Measurements from ENCODE around the gene ETFA. TPM values are rescaled to one million over a fixed set of nuclear protein-coding genes. Genes with fewer than 3 reads are reported as not detected.

ETFA gene
- total and polyA plus RNA-seq, 10 donors, result 49.7 to 98.5 (median 80.5) TPM

DNA sequence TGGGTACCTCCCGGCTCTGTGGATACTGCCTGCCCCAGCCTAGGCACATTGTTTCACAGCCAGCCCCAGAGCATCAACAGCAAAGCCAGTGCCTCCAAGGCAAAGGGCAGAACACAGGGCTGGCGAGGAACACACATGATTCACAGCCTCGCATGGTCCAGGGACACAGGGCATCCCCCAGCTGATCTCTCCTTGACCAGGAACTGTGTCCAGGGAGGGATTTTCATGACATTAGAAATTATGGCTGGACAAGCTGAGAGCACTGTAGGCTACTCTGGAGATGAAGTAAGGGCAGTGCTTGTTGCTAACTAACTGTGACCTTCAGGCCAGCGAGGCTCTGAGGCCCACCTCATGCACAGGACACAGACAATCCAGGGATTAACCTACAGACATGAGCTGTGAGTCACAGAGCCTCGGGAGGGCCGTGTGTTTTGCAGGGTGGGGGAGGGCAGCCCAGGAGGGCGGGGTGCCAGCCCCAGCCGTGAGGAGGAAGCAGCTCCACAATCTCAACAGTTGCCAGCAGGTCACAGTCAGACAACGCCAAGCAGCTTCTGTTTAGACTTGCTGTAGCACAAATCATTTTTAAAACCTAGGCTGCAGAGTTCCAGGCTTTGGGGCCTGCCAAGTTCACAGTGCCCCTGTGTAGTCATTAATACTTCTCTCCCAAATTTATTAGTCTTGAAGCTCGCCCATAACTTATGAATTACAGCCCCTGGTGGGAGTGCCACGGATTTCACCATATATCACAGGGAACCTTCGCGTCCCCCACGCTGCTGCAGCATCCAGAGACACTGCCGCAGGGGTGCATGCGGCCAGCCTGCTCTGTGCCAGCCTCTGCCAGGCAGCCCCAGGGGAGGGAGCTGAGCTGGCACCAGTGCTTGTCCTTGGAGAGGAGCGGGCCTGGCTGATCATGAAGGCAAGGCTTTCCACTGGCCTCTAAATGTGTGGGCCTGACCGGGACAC lies 114.7 kb downstream of the ETFA start:
- peak; percentile 73 for DNase-seq
- Histone ChIP-seq H3K36me3 (no peaks in the 10 kb centered on the region), H3K27me3 (replicated peaks in 1 of 7) (peaks cover 0 to 14% (median under 1%) of the 10 kb centered on the region in 7 donors), H3K9me3 (no peaks in the 10 kb centered on the region), H3K4me3 (no peak overlapping the region), H3K4me1 (peaks cover 4 to 31% (median 15%) of the 10 kb centered on the region in 6 donors), H3K27ac (peak overlapping the region in 3 of 8 donors; percentile 3 to 20 (median 8))
- intact Hi-C loops (cut with DNase I; ENCODE audit: low total_unique reads), result no loop called here
- WGBS, 5 donors, result 53 to 72% (median 59%) methylated on average over 12 to 18 of the region's 18 CpGs
- TF ChIP-seq, protein P1, sequence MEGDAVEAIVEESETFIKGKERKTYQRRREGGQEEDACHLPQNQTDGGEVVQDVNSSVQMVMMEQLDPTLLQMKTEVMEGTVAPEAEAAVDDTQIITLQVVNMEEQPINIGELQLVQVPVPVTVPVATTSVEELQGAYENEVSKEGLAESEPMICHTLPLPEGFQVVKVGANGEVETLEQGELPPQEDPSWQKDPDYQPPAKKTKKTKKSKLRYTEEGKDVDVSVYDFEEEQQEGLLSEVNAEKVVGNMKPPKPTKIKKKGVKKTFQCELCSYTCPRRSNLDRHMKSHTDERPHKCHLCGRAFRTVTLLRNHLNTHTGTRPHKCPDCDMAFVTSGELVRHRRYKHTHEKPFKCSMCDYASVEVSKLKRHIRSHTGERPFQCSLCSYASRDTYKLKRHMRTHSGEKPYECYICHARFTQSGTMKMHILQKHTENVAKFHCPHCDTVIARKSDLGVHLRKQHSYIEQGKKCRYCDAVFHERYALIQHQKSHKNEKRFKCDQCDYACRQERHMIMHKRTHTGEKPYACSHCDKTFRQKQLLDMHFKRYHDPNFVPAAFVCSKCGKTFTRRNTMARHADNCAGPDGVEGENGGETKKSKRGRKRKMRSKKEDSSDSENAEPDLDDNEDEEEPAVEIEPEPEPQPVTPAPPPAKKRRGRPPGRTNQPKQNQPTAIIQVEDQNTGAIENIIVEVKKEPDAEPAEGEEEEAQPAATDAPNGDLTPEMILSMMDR (IDR thresholded peaks at IDR 0.05 in 8 of 11, conservative IDR thresholded peaks at IDR 0.05 in 3 of 11), result no peak
- TF ChIP-seq POLR2AphosphoS5 (IDR thresholded peaks at IDR 0.05) (peak in 2 of 3 donors; percentile 32 to 55), POLR2A (IDR thresholded peaks at IDR 0.05) (no peak)

DNA sequence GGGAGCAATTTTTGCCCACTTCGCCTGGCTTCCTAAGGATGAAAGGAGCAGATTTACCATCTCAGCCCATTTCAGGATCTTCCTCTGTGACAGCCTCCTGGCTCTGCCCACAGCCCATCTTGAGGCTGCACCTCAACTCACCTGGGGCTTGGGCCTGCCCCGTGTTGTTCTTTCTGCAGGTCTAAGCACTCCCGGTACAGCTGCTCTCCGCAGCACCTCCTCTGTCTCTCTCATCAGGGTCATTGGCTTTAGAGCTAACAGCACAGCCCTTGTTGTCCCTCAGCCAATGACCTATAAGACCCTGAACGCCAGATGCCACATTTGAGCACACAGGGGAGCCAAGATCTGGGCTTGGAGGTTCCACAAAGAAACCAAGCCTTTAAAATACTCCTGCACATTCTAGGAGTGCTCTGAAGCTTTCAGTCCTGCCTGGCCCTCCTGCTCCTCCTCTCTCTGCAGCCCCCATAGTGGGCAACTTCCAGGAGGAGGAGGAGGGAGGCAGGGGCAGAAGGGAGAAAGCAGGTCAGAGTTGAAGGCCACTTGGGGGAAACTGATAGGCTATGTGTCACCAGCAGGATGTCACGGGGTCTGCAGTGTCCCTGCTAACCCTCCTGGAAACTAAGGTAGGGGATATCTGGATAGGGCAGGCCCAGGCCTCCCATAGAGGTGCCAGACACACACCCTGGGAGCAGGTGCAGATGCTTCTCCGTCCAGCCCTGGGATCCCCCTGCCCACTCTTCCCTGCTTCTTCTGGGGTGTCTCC lies 115.6 kb downstream of the ETFA start:
- H3K9me3 ChIP-seq, result no peaks in the 10 kb centered on the region
- WGBS, 5 donors, result 84 to 92% (median 92%) methylated on average over 5 to 7 of the region's 7 CpGs
- intact Hi-C loops (cut with DNase I; ENCODE audit: low total_unique reads), result no loop called here
- peaks cover 0 to 23% (median 5%) of the 10 kb centered on the region in 7 donors for H3K27me3 ChIP-seq (replicated peaks in 1 of 7)
- peaks cover 11 to 39% (median 24%) of the 10 kb centered on the region in 6 donors for H3K4me1 ChIP-seq
- H3K4me3 ChIP-seq, result no peak overlapping the region
- peak; percentile 38 for DNase-seq
- no peak overlapping the region for H3K27ac ChIP-seq
- H3K36me3 ChIP-seq, result no peaks in the 10 kb centered on the region
- TF ChIP-seq POLR2A (IDR thresholded peaks at IDR 0.05) (no peak), POLR2AphosphoS5 (IDR thresholded peaks at IDR 0.05) (no peak)
- TF ChIP-seq, protein P1 (IDR thresholded peaks at IDR 0.05 in 8 of 11, conservative IDR thresholded peaks at IDR 0.05 in 3 of 11), result no peak

DNA sequence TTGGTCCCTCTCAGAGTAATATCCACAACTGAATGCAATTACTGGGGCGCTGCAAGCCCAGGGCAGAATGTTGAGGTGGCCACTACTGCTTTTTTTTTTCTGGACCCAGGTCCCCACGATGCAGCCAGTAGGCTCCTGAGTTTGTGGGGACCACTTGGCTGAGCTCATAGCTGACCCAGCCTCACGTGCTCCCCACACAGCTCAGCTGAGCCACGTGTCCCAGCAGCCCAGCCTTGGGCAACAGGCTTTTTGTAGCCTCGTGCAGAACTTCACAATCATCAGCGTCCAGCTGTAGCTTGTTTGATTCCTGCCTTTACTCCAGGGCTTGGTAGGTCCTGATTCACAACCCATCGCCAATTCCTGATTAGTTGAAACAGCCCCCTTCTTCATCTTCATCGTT lies 117.3 kb downstream of the ETFA start:
- TF ChIP-seq POLR2AphosphoS5 (IDR thresholded peaks at IDR 0.05), result no peak
- no peak for TF ChIP-seq POLR2A (IDR thresholded peaks at IDR 0.05)
- TF ChIP-seq, protein P1 (IDR thresholded peaks at IDR 0.05 in 8 of 11, conservative IDR thresholded peaks at IDR 0.05 in 3 of 11), result no peak
- intact Hi-C loops (cut with DNase I; ENCODE audit: low total_unique reads), result no loop called here

More for the DNA sequence above, 117.3 kb downstream of the ETFA start:
- Histone ChIP-seq H3K27ac (no peak overlapping the region), H3K4me1 (peaks cover 14 to 46% (median 30%) of the 10 kb centered on the region in 6 donors), H3K9me3 (no peaks in the 10 kb centered on the region), H3K36me3 (no peaks in the 10 kb centered on the region), H3K4me3 (no peak overlapping the region), H3K27me3 (replicated peaks in 1 of 7) (peaks cover 0 to 40% (median 10%) of the 10 kb centered on the region in 7 donors)
- no peak for DNase-seq
- WGBS, 5 donors, result 73 to 80% (median 79%) methylated on average over 8 of the region's 8 CpGs
